PC-9 (cell line): ENCODE results near the gene CCDC89. TPM values are rescaled to one million over a fixed set of nuclear protein-coding genes. Genes with fewer than 3 reads are reported as not detected.

Experiments
- Bru-seq: library from RNA; stranded (reverse); fragments of 400-500 nt; gene quantifications from one replicate; lab custom pipeline; 2021; lab: Mats Ljungman, UMichigan
- BruChase-seq, 2 experiments: library from RNA; stranded (reverse); fragments of 400-500 nt; gene quantifications; one replicate each; lab custom pipeline; 2021; lab: Mats Ljungman, UMichigan
- BruUV-seq: library from RNA; stranded (reverse); fragments of 400-500 nt; replicated peaks from 2 replicates; lab custom pipeline; 2021; lab: Mats Ljungman, UMichigan
- CTCF ChIA-PET: fragments of 300-600 bp; sonication (Branson Sonifier 250); formaldehyde crosslinking; loops from one replicate; lab custom pipeline; 2022; ENCODE audit warnings: antibody characterized with exemption; lab: Charles Lee
- POLR2A ChIA-PET: fragments of 300-600 bp; sonication (Branson Sonifier 250); formaldehyde crosslinking; loops from one replicate; lab custom pipeline; 2022; ENCODE audit warnings: antibody characterized with exemption; ENCODE audit not compliant: unreplicated experiment; lab: Charles Lee
- DNase-seq, 2 experiments: peaks; one replicate each; pipeline versions ENCODE4 v3.0.0 to v3.0.0-alpha.2; 2015 to 2022; ENCODE audit warnings: mixed read lengths in 1 of 2
- H2AFZ ChIP-seq: fragments of 200-600 bp; sonication (generic); 2 replicates; pipeline ENCODE4 v1.8.1; 2017; ENCODE audit warnings: antibody characterized with exemption
- H3F3A ChIP-seq: fragments of 200-600 bp; sonication (generic); 2 replicates; pipeline ENCODE4 v1.8.1; 2017; ENCODE audit warnings: antibody characterized with exemption, mild to moderate bottlenecking, low read depth; ENCODE audit not compliant: insufficient read depth
- H3K27ac ChIP-seq: fragments of 200-600 bp; sonication (generic); 2 replicates; pipeline ENCODE4 v1.6.1; 2016; ENCODE audit warnings: mixed run types
- H3K27me3 ChIP-seq: fragments of 200-600 bp; sonication (generic); 2 replicates; pipeline ENCODE4 v1.6.1; 2016; ENCODE audit warnings: low read depth, mixed run types; ENCODE audit not compliant: insufficient read depth
- H3K36me3 ChIP-seq: fragments of 200-600 bp; sonication (generic); 2 replicates; pipeline ENCODE4 v1.6.1; 2016; ENCODE audit warnings: low read depth, mixed run types
- H3K4me1 ChIP-seq: fragments of 200-600 bp; sonication (generic); replicated peaks from 2 replicates; pipeline ENCODE4 v1.6.1; 2016; ENCODE audit warnings: mixed run types; ENCODE audit not compliant: insufficient read depth
- H3K4me2 ChIP-seq: fragments of 200-600 bp; sonication (generic); 2 replicates; pipeline ENCODE4 v1.6.1; 2017; ENCODE audit warnings: mixed run types
- H3K4me3 ChIP-seq: fragments of 200-600 bp; sonication (generic); 2 replicates; pipeline ENCODE4 v1.6.1; 2016; ENCODE audit warnings: mixed run types
- H3K79me2 ChIP-seq: fragments of 200-600 bp; sonication (generic); 2 replicates; pipeline ENCODE4 v1.6.1; 2017; ENCODE audit warnings: low read depth, mixed run types
- H3K9me2 ChIP-seq: fragments of 200-600 bp; sonication (generic); 2 replicates; pipeline ENCODE4 v1.8.1; 2017; ENCODE audit warnings: mild to moderate bottlenecking; ENCODE audit not compliant: insufficient read depth
- H3K9me3 ChIP-seq: fragments of 200-600 bp; sonication (generic); 2 replicates; pipeline ENCODE4 v1.8.1; 2016; ENCODE audit warnings: low read depth; ENCODE audit not compliant: insufficient read depth
- H4K20me1 ChIP-seq: fragments of 200-600 bp; sonication (generic); 2 replicates; pipeline ENCODE4 v1.8.1; 2017; ENCODE audit not compliant: insufficient read depth
- CTCF ChIP-seq: fragments of 200-600 bp; sonication (generic); conservative IDR thresholded peaks from 2 replicates; pipeline ENCODE4 v1.6.1; 2017; ENCODE audit warnings: mixed run types, antibody characterized with exemption, mild to moderate bottlenecking, moderate library complexity
- EZH2 ChIP-seq: fragments of 200-600 bp; sonication (generic); IDR thresholded peaks from 2 replicates; pipeline ENCODE4 v1.8.0; 2017; ENCODE audit warnings: antibody characterized with exemption, low read depth
- intact Hi-C: fragments of 100-400 bp; cut with micrococcal nuclease; formaldehyde crosslinking; loops from one replicate; pipeline ENCODE4 v1.10.0; 2022; ENCODE audit not compliant: unreplicated experiment
- long read RNA-seq: library from polyadenylated mRNA; stranded (forward); transcript quantifications from one replicate; pipeline ENCODE4 v2.0.0, GENCODE V29; 2022
- total RNA-seq: library from RNA; stranded (reverse); gene quantifications from 2 replicates; pipeline ENCODE4 v1.2.3, GENCODE V29; 2021

The CCDC89 gene
- total RNA-seq = 0.28 and 0.50 TPM in 2 replicates
- percentile 29 among the genes with signal in this experiment for Bru-seq, nascent RNA
- percentile 34 among the genes with signal in this experiment for BruChase-seq, experiment 1, labeled RNA remaining after a 2-hour chase
- not detected for BruChase-seq, experiment 2, labeled RNA remaining after a 6-hour chase
- long read RNA-seq = 0 reads

GRCh38 chr11:85685820-85686459 lies at the start of gene CCDC89:
TSS of gene CCDC89 (minus strand) at chr11:85686195. CDS start at chr11:85686130, 65 bp downstream.
- Histone ChIP-seq H3F3A (no peaks in the 10 kb centered on the region), H3K79me2 (no peaks in the 10 kb centered on the region), H3K9me3 (no peaks in the 10 kb centered on the region), H4K20me1 (no peaks in the 10 kb centered on the region), H2AFZ (no peak within 1 kb of the TSS), H3K4me1 (peaks cover 8% of the 10 kb centered on the region; the same call in 1 of the 2 replicates), H3K27ac (no peak within 1 kb of the TSS), H3K4me2 (no peak within 1 kb of the TSS), H3K9me2 (no peaks in the 10 kb centered on the region), H3K4me3 (no peak within 1 kb of the TSS), H3K27me3 (no peaks in the 10 kb centered on the region), H3K36me3 (no peaks in the 10 kb centered on the region)
- CTCF ChIA-PET = no interaction called here
- BruUV-seq = no TSS peak
- intact Hi-C loops = no loop called here
- no peak for DNase-seq
- TF ChIP-seq CTCF (no peak), EZH2 (no peak)
- POLR2A ChIA-PET = no interaction called here

GRCh38 chr11:85732965-85733364 lies 47.0 kb upstream of the CCDC89 start:
- TF ChIP-seq CTCF = no peak
- TF ChIP-seq EZH2 = no peak
- Histone ChIP-seq H3K27me3 (no peaks in the 10 kb centered on the region), H4K20me1 (no peaks in the 10 kb centered on the region), H3K36me3 (peaks cover 11% of the 10 kb centered on the region), H3K4me2 (no peak overlapping the region), H3K4me3 (no peak overlapping the region), H3F3A (peaks cover 11% of the 10 kb centered on the region), H3K27ac (no peak overlapping the region), H3K4me1 (peaks cover 20% of the 10 kb centered on the region), H3K9me2 (no peaks in the 10 kb centered on the region), H2AFZ (no peak overlapping the region), H3K79me2 (no peaks in the 10 kb centered on the region; the same call in 1 of the 2 replicates), H3K9me3 (peaks cover 2% of the 10 kb centered on the region)
- ChIA-PET CTCF (no interaction called here), POLR2A (no interaction called here)
- BruUV-seq = no TSS peak
- intact Hi-C loops = no loop called here
- DNase-seq = no peak

GRCh38 chr11:85726381-85726780 lies 40.4 kb upstream of the CCDC89 start:
- H3K9me2 ChIP-seq = no peaks in the 10 kb centered on the region
- peaks cover 24% of the 10 kb centered on the region for H3F3A ChIP-seq
- H3K4me3 ChIP-seq = 0 out of 2 replicates have a peak overlapping the region, but pooled peaks have one; percentile 17
- H3K79me2 ChIP-seq = no peaks in the 10 kb centered on the region
- DNase-seq = no peak
- intact Hi-C loops = no loop called here
- peak overlapping the region; percentile 42 for H3K27ac ChIP-seq
- TF ChIP-seq EZH2 (no peak), CTCF (no peak)
- BruUV-seq = no TSS peak
- H3K4me1 ChIP-seq = peaks cover 31% of the 10 kb centered on the region
- H3K27me3 ChIP-seq = no peaks in the 10 kb centered on the region
- ChIA-PET POLR2A (no interaction called here), CTCF (no interaction called here)
- 0 out of 2 replicates have a peak overlapping the region, but pooled peaks have one; percentile 5 for H3K4me2 ChIP-seq
- H2AFZ ChIP-seq = no peak overlapping the region
- no peaks in the 10 kb centered on the region for H4K20me1 ChIP-seq
- H3K36me3 ChIP-seq = peaks cover 30% of the 10 kb centered on the region
- H3K9me3 ChIP-seq = peaks cover 41% of the 10 kb centered on the region
